Breast epithelium (tissue), 3 donors: ENCODE results near the gene GABRP.

Source experiments
- POLR2A ChIP-seq: fragments of 450-650 bp; IDR thresholded peaks from one replicate; pipeline ENCODE4 v1.6.1; 2016; ENCODE audit warnings: antibody characterized with exemption, mild to moderate bottlenecking, moderate library complexity
- POLR2AphosphoS5 ChIP-seq, 3 donors: sonication (generic); formaldehyde crosslinking; IDR thresholded peaks; one replicate each; pipeline ENCODE4 v1.6.1; 2017; ENCODE audit warnings: antibody characterized with exemption in 3 of 3
- TF ChIP-seq, protein P1 (sequence below), 3 donors: fragments of 450-650 bp; IDR thresholded peaks; one replicate each; pipeline ENCODE4 v1.5.1; 2016 to 2017; ENCODE audit warnings: antibody characterized with exemption in 3 of 3, mild to moderate bottlenecking in 3 of 3, moderate library complexity in 3 of 3

DNA sequence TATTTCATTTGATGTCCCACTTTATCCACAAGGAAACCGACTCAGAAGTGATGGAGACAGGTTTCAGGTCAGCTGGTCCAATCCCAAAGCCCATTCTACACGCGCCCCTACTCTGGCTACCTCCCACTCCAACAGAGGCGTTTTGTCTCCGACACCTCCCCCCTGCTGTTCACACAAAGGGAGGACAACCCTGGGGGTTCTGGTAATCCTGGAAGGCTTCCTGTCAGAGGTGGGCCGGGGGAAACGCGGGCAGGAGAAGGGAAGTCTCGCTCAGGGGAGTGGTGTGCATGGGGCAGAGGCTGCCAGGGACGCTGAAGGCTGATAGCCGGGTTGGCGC, 39.7 kb upstream of the GABRP start:
- TF ChIP-seq POLR2AphosphoS5 (IDR thresholded peaks at IDR 0.05) = no peak
- TF ChIP-seq, protein P1, sequence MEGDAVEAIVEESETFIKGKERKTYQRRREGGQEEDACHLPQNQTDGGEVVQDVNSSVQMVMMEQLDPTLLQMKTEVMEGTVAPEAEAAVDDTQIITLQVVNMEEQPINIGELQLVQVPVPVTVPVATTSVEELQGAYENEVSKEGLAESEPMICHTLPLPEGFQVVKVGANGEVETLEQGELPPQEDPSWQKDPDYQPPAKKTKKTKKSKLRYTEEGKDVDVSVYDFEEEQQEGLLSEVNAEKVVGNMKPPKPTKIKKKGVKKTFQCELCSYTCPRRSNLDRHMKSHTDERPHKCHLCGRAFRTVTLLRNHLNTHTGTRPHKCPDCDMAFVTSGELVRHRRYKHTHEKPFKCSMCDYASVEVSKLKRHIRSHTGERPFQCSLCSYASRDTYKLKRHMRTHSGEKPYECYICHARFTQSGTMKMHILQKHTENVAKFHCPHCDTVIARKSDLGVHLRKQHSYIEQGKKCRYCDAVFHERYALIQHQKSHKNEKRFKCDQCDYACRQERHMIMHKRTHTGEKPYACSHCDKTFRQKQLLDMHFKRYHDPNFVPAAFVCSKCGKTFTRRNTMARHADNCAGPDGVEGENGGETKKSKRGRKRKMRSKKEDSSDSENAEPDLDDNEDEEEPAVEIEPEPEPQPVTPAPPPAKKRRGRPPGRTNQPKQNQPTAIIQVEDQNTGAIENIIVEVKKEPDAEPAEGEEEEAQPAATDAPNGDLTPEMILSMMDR (IDR thresholded peaks at IDR 0.05) = no peak
- no peak for TF ChIP-seq POLR2A
